Gastroesophageal sphincter (tissue), 4 donors: ENCODE data around the gene MGA. TPM values are rescaled to one million over a fixed set of nuclear protein-coding genes. Genes with fewer than 3 reads are reported as not detected.

Source experiments
- ATAC-seq: fragments of 150-250 bp; one replicate; pipeline ENCODE4 v1.9.1; 2016; ENCODE audit warnings: mild to moderate bottlenecking, moderate library complexity
- H3K27ac ChIP-seq, 4 donors: fragments of 200-600 bp; sonication (generic) in 3 of 4; 1 replicate in 3 of 4; 2 replicates in 1 of 4; pipeline ENCODE4 v1.5.1; 2016 to 2019
- H3K27me3 ChIP-seq: fragments of 200-600 bp; sonication (generic); one replicate; pipeline ENCODE4 v1.5.1; 2019
- H3K36me3 ChIP-seq, 2 donors: fragments of 200-600 bp; sonication (generic); one replicate each; pipeline ENCODE4 v1.5.1; 2019; ENCODE audit warnings: control low read depth in 1 of 2
- H3K4me1 ChIP-seq, 3 donors: fragments of 200-600 bp; sonication (generic); 1 replicate in 2 of 3; 2 replicates in 1 of 3; pipeline ENCODE4 v1.5.1; 2016 to 2019; ENCODE audit warnings: control low read depth in 2 of 3
- H3K4me3 ChIP-seq, 2 donors: fragments of 200-600 bp; sonication (generic); one replicate each; pipeline ENCODE4 v1.5.1; 2019; ENCODE audit warnings: mild to moderate bottlenecking in 1 of 2, moderate library complexity in 1 of 2
- H3K9me3 ChIP-seq, 3 donors: fragments of 200-600 bp; sonication (generic); one replicate each; pipeline ENCODE4 v1.5.1; 2017 to 2019; ENCODE audit warnings: control low read depth in 2 of 3
- CTCF ChIP-seq, 4 experiments: fragments of 200-600 bp in 2 of 4; fragments of 450-650 bp in 2 of 4; sonication (generic) in 1 of 4; IDR thresholded peaks; one replicate each; pipeline ENCODE4 v1.5.1; 2017 to 2019; ENCODE audit warnings: antibody characterized with exemption in 4 of 4, mild to moderate bottlenecking in 2 of 4, moderate library complexity in 2 of 4
- EP300 ChIP-seq: sonication (generic); formaldehyde crosslinking; IDR thresholded peaks from one replicate; pipeline ENCODE4 v1.6.1; 2017; ENCODE audit warnings: antibody characterized with exemption, mild to moderate bottlenecking
- POLR2A ChIP-seq, 2 donors: fragments of 450-650 bp; IDR thresholded peaks; one replicate each; pipeline ENCODE4 v1.6.1; 2017; ENCODE audit warnings: antibody characterized with exemption in 2 of 2, mild to moderate bottlenecking in 2 of 2, moderate library complexity in 1 of 2
- POLR2AphosphoS5 ChIP-seq: sonication (generic); formaldehyde crosslinking; IDR thresholded peaks from one replicate; pipeline ENCODE4 v1.6.1; 2017; ENCODE audit warnings: antibody characterized with exemption
- WGBS, 2 donors: methylation state at CpG; one replicate each; pipeline ENCODE4 v1.1.5; 2018; ENCODE audit warnings: low coverage in 1 of 2; 5-methylcytosine and 5-hydroxymethylcytosine counted together
- total RNA-seq, 4 donors: library from RNA; depleted of rRNA; stranded (reverse); fragments of >200 nt; gene quantifications; one replicate each; pipeline ENCODE4 v1.1.0, GENCODE V29; 2016

Gene MGA
- total RNA-seq, 4 donors from 2014 or later = 29.4 to 59.2 (median 44.9) TPM

GRCh38 chr15:41675337-41675736 is 15.1 kb downstream of the MGA start:
- no peak for ATAC-seq
- H3K4me1 ChIP-seq = peaks cover 0 to 8% (median 0%) of the 10 kb centered on the region in 3 donors
- no peak overlapping the region for H3K27ac ChIP-seq
- H3K9me3 ChIP-seq = peaks cover 0 to 5% (median 0%) of the 10 kb centered on the region in 3 donors
- H3K4me3 ChIP-seq = no peak overlapping the region
- peaks cover 0 to 18% of the 10 kb centered on the region in 2 donors for H3K36me3 ChIP-seq
- WGBS, 2 donors = 83 to 94% methylated on average over 2 to 4 of the region's 4 CpGs
- TF ChIP-seq EP300 (no peak), POLR2AphosphoS5 (no peak), CTCF (IDR thresholded peaks at IDR 0.05) (no peak), POLR2A (IDR thresholded peaks at IDR 0.05) (no peak)
- no peaks in the 10 kb centered on the region for H3K27me3 ChIP-seq

- 99 to 100% methylated on average over 4 of the region's 4 CpGs for WGBS, 2 donors
- H3K27me3 ChIP-seq = no peaks in the 10 kb centered on the region
- H3K9me3 ChIP-seq = peaks cover 0 to 5% (median 0%) of the 10 kb centered on the region in 3 donors
- H3K36me3 ChIP-seq = peaks cover 0 to 12% of the 10 kb centered on the region in 2 donors
- H3K4me3 ChIP-seq = no peak overlapping the region
- H3K27ac ChIP-seq = no peak overlapping the region
- ATAC-seq = no peak
- H3K4me1 ChIP-seq = no peaks in the 10 kb centered on the region
- no peak for TF ChIP-seq POLR2AphosphoS5
These were observed 18.5 kb downstream of the MGA start for GRCh38 chr15:41678742-41679141.

- 83 to 84% methylated on average over 4 of the region's 4 CpGs for WGBS, 2 donors
- Histone ChIP-seq H3K4me3 (no peak overlapping the region), H3K4me1 (peaks cover 0 to 19% (median 0%) of the 10 kb centered on the region in 3 donors), H3K9me3 (peaks cover 0 to 4% (median 0%) of the 10 kb centered on the region in 3 donors), H3K36me3 (peaks cover 0 to 3% of the 10 kb centered on the region in 2 donors), H3K27ac (no peak overlapping the region), H3K27me3 (no peaks in the 10 kb centered on the region)
- TF ChIP-seq POLR2AphosphoS5 (no peak), POLR2A (IDR thresholded peaks at IDR 0.05) (no peak), EP300 (no peak)
- no peak for ATAC-seq
These were observed 23.8 kb downstream of the MGA start for GRCh38 chr15:41683955-41684354.

- TF ChIP-seq POLR2AphosphoS5 (no peak), CTCF (IDR thresholded peaks at IDR 0.05) (no peak), POLR2A (IDR thresholded peaks at IDR 0.05) (no peak), EP300 (no peak)
- Histone ChIP-seq H3K4me3 (no peak overlapping the region), H3K4me1 (peaks cover 0 to 26% (median 0%) of the 10 kb centered on the region in 3 donors), H3K36me3 (no peaks in the 10 kb centered on the region), H3K27me3 (no peaks in the 10 kb centered on the region), H3K27ac (no peak overlapping the region), H3K9me3 (no peaks in the 10 kb centered on the region)
- 56 to 57% methylated on average over 2 of the region's 2 CpGs for WGBS, 2 donors
- ATAC-seq = no peak
These were observed 28.5 kb downstream of the MGA start for GRCh38 chr15:41688671-41689070.

GRCh38 chr15:41689083-41689482 is 28.9 kb downstream of the MGA start:
- no peak for ATAC-seq
- WGBS, 2 donors = 100% methylated on average over 1 of the region's 1 CpG; no CpG with 5 or more reads in 1 of the 2 donors
- Histone ChIP-seq H3K36me3 (no peaks in the 10 kb centered on the region), H3K4me3 (no peak overlapping the region), H3K27me3 (no peaks in the 10 kb centered on the region), H3K27ac (no peak overlapping the region), H3K4me1 (peaks cover 0 to 24% (median 0%) of the 10 kb centered on the region in 3 donors), H3K9me3 (no peaks in the 10 kb centered on the region)
- TF ChIP-seq POLR2A (IDR thresholded peaks at IDR 0.05) (no peak), CTCF (IDR thresholded peaks at IDR 0.05) (no peak), POLR2AphosphoS5 (no peak)

- WGBS, 2 donors = 91 to 100% methylated on average over 1 of the region's 1 CpG
- no peak for ATAC-seq
- Histone ChIP-seq H3K9me3 (no peaks in the 10 kb centered on the region), H3K4me1 (peaks cover 0 to 16% (median 0%) of the 10 kb centered on the region in 3 donors), H3K27ac (no peak overlapping the region), H3K36me3 (no peaks in the 10 kb centered on the region), H3K27me3 (no peaks in the 10 kb centered on the region), H3K4me3 (no peak overlapping the region)
- TF ChIP-seq CTCF (IDR thresholded peaks at IDR 0.05) (no peak), EP300 (no peak), POLR2A (IDR thresholded peaks at IDR 0.05) (no peak), POLR2AphosphoS5 (no peak)
These were observed 29.6 kb downstream of the MGA start for GRCh38 chr15:41689834-41690233.
